Stimulated activated CD4-positive, alpha-beta T cell treated with anti-CD3 and anti-CD28 coated beads, Interleukin-2, amount 100 ng/mL, for 24 hours (primary cell): Measurements from ENCODE around the gene SLC41A3.
"Not testable (repeated sequence)": the region's sequence is repeated elsewhere in the genome, so short reads cannot be mapped to it uniquely, and the experiment has no call there.

Experiments
- DNase-seq, 2 donors: peaks; one replicate each; pipeline ENCODE4 v3.0.0-alpha.2; 2020

SLC41A3 gene

GRCh38 chr3:125984951-125985350, 99.0 kb downstream of the SLC41A3 start:
- not testable (repeated sequence) for DNase-seq

DNA sequence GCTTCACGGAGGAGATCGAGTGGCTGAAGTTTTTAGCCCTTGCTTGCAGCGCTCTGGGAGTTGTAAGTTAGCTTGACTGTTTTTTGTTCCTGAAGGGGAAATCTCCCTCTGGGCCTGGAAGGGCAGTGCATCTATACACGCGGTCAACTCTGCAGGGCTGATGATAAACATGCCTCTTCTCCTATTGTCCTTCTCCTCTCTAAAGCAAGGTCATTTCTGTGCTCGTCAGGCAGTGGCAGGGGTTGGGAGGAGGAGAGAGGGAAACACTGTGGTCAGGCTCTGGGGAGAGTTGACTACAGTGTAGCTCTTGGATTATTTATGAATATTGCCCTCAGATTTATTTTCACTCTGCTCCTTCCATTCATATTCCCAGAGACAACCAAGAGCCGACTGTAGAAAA, 106.8 kb downstream of the SLC41A3 start:
- DNase-seq, result not testable (repeated sequence)

DNA sequence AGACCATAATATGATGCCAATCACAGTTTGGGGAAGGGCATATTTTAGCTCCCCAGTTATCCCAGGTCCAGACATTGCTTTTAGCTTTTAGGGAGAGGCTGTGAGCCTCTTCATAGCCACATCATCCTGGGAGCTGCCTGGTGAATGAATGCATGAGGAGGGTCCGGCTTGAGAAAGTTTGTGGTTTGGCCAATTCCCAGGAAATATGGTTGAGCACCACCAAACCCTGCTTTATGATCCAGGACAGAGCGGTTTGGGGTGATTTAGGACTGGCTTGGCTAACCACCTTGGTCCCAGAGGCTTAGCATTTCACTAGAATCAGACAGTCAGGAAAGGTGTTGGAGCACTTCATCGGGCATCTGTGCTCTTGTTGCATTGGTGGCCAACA, 107.9 kb downstream of the SLC41A3 start:
- DNase-seq, result not testable (repeated sequence)

- not testable (repeated sequence) for DNase-seq
Measured at GRCh38 chr3:125975245-125976002, 108.5 kb downstream of the SLC41A3 start.

DNA sequence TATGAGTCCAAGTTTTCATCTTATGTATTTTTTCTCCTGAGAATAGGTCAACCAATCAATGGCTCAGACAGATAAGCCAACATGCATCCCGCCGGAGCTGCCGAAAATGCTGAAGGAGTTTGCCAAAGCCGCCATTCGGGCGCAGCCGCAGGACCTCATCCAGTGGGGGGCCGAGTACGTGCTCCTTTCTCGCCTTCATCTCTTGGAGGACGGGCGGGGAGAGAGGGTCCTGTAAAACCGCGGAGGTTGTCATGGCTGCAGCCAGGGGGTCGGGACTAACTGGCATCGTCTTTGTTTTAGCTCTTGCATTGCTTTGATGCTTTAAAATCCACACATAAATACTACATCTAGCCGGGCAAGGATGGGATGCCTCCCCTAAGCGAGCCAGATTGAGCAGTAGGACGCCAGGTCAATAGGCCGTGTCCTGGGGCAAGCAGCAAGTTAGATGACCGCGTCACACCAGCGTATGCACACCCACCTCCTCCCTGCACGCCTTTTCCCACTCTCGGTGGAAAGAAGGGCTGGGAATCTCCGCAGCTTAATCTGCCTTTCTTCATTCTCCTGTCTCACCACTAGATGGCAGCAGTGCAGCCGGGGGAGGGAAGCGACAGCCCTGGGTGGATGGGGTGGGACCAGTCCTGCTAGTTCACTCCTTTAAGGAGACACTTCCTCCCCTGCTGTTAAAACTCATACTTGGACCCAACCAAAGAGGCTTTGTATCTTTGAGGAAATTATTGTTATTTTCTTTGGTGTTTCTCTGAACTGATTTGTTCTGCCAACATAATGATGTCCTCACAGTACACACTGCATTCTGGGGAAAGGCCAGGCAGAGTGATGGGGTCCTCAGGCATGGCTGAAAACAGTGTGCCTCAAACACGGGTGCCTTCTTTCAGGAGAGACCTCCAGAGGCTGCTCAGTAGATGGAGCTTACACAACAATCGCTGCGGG, 111.7 kb downstream of the SLC41A3 start:
- not testable (repeated sequence) for DNase-seq

DNA sequence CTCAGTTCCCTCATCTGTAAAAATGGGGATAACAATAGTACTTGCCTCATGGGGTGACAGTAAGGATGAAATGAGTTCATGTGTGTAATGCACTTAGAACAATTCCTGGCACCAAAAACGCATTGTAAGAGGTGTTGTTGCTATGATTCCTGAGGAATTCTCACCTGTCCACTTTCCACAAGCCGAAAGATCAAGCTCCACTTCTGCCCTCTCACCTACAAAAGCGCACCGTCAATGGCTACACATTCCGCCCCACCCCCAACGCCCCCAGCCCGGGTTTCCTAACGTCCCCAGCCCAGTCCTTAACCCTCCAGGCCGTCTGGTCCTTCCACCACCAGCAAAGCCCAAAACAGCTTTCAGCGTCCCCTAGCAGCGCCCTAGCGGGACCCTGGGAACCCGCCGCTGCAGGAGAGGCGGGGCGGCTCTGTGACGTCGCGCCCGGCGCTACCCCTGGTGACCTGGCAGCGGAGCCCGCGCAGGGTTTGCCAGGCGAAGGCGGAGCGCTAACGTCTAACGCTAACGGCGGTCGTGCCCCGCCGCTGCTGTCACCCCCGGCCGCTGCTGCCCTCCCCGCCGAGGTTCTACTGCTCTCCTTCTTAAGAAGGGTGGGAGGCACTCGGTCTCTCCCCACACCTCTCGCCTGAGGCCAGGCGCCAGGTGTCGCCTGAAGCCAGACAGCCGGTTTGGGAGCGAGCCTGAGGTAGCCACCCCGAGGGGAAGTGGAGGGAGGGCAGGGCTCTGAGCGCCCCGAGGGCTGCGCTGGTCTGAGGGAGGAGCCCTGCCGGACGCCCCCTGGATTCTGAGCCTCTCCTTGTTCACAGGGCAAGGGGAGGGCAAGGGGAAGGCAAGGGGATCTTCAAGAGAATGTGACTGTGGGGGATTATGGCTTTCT, 115.0 kb downstream of the SLC41A3 start, which contains the start of gene ROPN1B:
Gene ROPN1B, plus strand, starts transcription at position 478 of the 892 bp plus-strand sequence. CDS start 2,877 bp downstream, outside the sequence.
- not testable (repeated sequence) for DNase-seq

DNA sequence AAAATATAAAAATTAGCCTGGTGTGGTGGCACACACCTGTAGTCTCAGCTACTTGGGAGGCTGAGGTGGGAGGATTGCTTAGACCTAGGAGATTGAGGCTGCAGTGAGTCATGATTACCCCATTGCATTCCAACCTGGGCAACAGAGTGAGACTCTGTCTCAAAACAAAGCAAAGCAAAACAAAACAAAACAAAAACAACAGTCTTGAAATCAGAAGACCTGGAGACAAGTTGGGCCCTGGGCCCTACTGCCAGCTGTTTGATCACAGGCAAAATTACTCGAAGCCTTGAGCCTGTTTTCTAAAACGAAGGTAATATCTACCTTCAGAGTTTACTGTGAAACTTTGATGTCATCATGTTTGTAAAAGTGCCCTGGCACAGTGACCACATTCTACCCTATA, 115.8 kb downstream of the SLC41A3 start:
- not testable (repeated sequence) for DNase-seq

- DNase-seq, result no peak
Measured at GRCh38 chr3:125967156-125967555, 116.8 kb downstream of the SLC41A3 start.

DNA sequence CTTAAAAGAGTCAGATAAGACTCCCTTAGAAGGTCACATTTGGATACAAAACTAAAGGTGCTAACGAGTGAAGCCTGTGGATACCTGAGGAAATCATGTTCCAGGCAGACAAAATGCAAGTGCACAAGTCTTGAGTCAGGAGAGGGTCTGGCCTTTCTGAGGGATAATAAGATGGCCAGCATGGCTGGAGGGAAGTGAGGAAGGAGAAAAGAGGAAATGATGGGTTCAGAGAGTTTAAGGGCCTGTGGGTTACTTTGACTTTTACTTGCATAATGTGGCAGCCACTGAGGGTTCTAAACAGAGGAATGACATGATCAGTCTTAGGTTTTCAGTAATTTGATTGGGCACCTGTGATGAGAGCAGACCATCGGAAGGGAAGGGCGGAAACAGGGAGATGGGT, 118.4 kb downstream of the SLC41A3 start:
- DNase-seq, result no peak

GRCh38 chr3:125963834-125964233, 120.1 kb downstream of the SLC41A3 start:
- not testable (repeated sequence) for DNase-seq

DNA sequence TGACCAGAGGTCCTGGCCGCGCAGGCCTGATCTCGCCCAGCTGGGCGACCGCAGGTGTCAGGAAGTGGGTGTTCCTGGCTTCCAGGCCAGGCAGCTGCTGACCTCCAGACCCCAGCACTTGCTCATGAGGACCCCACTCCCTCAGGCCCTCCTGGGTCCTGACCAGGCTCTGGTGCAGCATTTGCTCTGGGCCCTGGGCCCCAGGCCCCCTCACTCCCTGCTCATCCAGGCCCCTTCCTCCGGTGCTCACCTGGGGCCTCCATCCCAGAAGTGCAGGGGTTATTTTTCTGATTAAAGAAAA, 122.7 kb downstream of the SLC41A3 start:
- DNase-seq, result no peak

GRCh38 chr3:125960456-125961288, 123.3 kb downstream of the SLC41A3 start:
- no peak for DNase-seq

GRCh38 chr3:125960066-125960424, 123.9 kb downstream of the SLC41A3 start:
- DNase-seq, result no peak

GRCh38 chr3:125959317-125960065, 124.4 kb downstream of the SLC41A3 start:
- no peak for DNase-seq

- DNase-seq, result no peak
Measured at GRCh38 chr3:125958511-125959316, 125.2 kb downstream of the SLC41A3 start.

- DNase-seq, result no peak
Measured at GRCh38 chr3:125957674-125958510, 126.0 kb downstream of the SLC41A3 start.

DNA sequence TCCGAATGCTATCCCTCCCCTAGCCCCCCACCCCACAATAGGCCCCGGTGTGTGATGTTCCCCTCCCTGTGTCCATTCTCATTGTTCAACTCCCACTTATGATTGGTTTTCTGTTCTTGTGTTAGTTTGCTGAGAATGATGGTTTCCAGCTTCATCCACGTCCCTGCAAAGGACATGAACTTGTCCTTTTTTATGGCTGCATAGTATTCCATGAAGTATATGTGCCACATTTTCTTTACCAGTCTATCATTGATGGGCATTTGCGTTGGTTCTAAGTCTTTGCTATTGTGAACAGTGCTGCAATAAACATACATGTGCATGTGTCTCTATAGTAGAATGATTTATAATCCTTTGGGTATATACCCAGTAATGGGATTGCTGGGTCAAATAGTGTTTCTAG, 126.9 kb downstream of the SLC41A3 start:
- DNase-seq, result not testable (repeated sequence)
